ENCODE measurements around the gene TXNL1. TPM values are rescaled to one million over a fixed set of nuclear protein-coding genes. Genes with fewer than 3 reads are reported as not detected.

TXNL1 gene
- total and polyA plus RNA-seq, 2 of the 13 experiments (the other 11 are each of a cell fraction or from before 2014, with no cell fraction given), result 41.9 to 73.1 TPM

- TF ChIP-seq ZNF83 (CRISPR knock-in tag; IDR thresholded peaks at IDR 0.05; ENCODE audit: borderline replicate concordance) (0 out of 2 replicates have a peak, but pooled peaks have one; percentile 82), GLI4 (CRISPR knock-in tag; IDR thresholded peaks at IDR 0.05; ENCODE audit: borderline replicate concordance) (0 out of 2 replicates have a peak, but pooled peaks have one; percentile 54), HIVEP1 (CRISPR knock-in tag; IDR thresholded peaks at IDR 0.05) (0 out of 2 replicates have a peak, but pooled peaks have one; percentile 50), ZFP1 (CRISPR knock-in tag; IDR thresholded peaks at IDR 0.05) (no peak), ASH2L (IDR thresholded peaks at IDR 0.05; ENCODE audit: insufficient read length, low read depth, low read length) (peak; percentile 75), TOE1 (CRISPR knock-in tag; IDR thresholded peaks at IDR 0.05) (no peak), FOXO4 (CRISPR knock-in tag; conservative IDR thresholded peaks at IDR 0.05) (no peak; the same call in 1 of the 2 replicates), DR1 (CRISPR knock-in tag; IDR thresholded peaks at IDR 0.05) (peak; percentile 73; the same call in 1 of the 2 replicates), DPF2 (CRISPR knock-in tag; IDR thresholded peaks at IDR 0.05; ENCODE audit: borderline replicate concordance, low read depth) (no peak), TRIM24 (CRISPR knock-in tag; IDR thresholded peaks at IDR 0.05) (no peak), ARID2 (CRISPR knock-in tag; IDR thresholded peaks at IDR 0.05; ENCODE audit: borderline replicate concordance) (no peak), FOXP4 (CRISPR knock-in tag; IDR thresholded peaks at IDR 0.05) (peak; percentile 71; the same call in 1 of the 2 replicates), ZNF883 (CRISPR knock-in tag; IDR thresholded peaks at IDR 0.05; ENCODE audit: not compliant biosample characterization) (peak; percentile 35), SATB2 (CRISPR knock-in tag; IDR thresholded peaks at IDR 0.05) (no peak), ELF1 (CRISPR knock-in tag; IDR thresholded peaks at IDR 0.05) (peak; percentile 85), ZNF75D (CRISPR knock-in tag; IDR thresholded peaks at IDR 0.05; ENCODE audit: borderline replicate concordance) (no peak), MXD1 (CRISPR knock-in tag; IDR thresholded peaks at IDR 0.05) (no peak), TOPORS (CRISPR knock-in tag; IDR thresholded peaks at IDR 0.05) (0 out of 2 replicates have a peak, but pooled peaks have one; percentile 12), ZNF674 (CRISPR knock-in tag; IDR thresholded peaks at IDR 0.05; ENCODE audit: low read depth) (0 out of 2 replicates have a peak, but pooled peaks have one; percentile 33), ZNF704 (CRISPR knock-in tag; IDR thresholded peaks at IDR 0.05; ENCODE audit: borderline replicate concordance) (no peak), ZFYVE20 (CRISPR knock-in tag; IDR thresholded peaks at IDR 0.05; ENCODE audit: borderline replicate concordance, low read depth) (no peak), SYNCRIP (IDR thresholded peaks at IDR 0.05; ENCODE audit: insufficient read depth, low read depth, low read length) (no peak), HNRNPL (IDR thresholded peaks at IDR 0.05; ENCODE audit: low read depth, low read length) (no peak), ZNF703 (CRISPR knock-in tag; IDR thresholded peaks at IDR 0.05; ENCODE audit: borderline replicate concordance) (no peak)
Observed at GRCh38 chr18:56638232-56639103, at the start of gene TXNL1 (continued).

All from HepG2 (cell line).